Measurements from ENCODE around the gene HELZ.

HELZ gene

DNA sequence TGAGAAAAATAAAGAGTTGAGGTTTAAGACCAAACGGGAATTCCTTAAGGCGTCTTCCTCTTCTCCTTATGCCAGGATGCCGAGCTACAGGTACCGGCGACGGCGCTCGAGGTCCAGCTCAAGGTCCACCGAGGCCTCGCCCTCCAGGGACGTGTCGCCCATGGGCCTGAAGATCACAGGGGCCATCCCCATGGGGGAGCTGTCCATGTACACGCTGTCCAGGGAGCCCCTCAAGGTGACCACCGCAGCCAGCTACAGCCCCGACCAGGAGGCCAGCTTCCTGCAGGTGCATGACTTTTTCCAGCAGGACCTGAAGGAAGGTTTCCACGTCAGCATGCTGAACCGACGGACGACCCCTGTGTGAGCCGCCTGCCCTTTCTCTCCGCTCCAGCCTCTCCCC lies 214.4 kb downstream of the HELZ start:
- Histone ChIP-seq H3K9me2 (ENCODE audit: low read depth, low read length) (no peaks in the 10 kb centered on the region), H3K4me3 (ENCODE audit: low read depth, low read length, poor library complexity, severe bottlenecking) (no peak overlapping the region), H3K27me3 (ENCODE audit: insufficient read depth, low read length) (peaks cover 4% of the 10 kb centered on the region; the same call in 1 of the 2 replicates), H3K79me2 (ENCODE audit: insufficient read depth, low read length) (no peaks in the 10 kb centered on the region), H3K4me1 (ENCODE audit: insufficient read depth, low read length, severe bottlenecking) (no peaks in the 10 kb centered on the region), H3K27ac (ENCODE audit: low read depth, low read length, poor library complexity, severe bottlenecking) (no peak overlapping the region), H2AFZ (ENCODE audit: low read length) (no peak overlapping the region), H3K4me2 (ENCODE audit: low read length) (no peak overlapping the region), H3K36me3 (ENCODE audit: insufficient read depth, low read length) (no peaks in the 10 kb centered on the region), H3F3A (ENCODE audit: insufficient read depth, low read length) (no peaks in the 10 kb centered on the region), H3K9me3 (ENCODE audit: low read length) (no peaks in the 10 kb centered on the region), H3K9ac (ENCODE audit: low read length) (no peak overlapping the region), H4K20me1 (ENCODE audit: insufficient read depth, low read length) (no peaks in the 10 kb centered on the region)
- TF ChIP-seq, protein P1, sequence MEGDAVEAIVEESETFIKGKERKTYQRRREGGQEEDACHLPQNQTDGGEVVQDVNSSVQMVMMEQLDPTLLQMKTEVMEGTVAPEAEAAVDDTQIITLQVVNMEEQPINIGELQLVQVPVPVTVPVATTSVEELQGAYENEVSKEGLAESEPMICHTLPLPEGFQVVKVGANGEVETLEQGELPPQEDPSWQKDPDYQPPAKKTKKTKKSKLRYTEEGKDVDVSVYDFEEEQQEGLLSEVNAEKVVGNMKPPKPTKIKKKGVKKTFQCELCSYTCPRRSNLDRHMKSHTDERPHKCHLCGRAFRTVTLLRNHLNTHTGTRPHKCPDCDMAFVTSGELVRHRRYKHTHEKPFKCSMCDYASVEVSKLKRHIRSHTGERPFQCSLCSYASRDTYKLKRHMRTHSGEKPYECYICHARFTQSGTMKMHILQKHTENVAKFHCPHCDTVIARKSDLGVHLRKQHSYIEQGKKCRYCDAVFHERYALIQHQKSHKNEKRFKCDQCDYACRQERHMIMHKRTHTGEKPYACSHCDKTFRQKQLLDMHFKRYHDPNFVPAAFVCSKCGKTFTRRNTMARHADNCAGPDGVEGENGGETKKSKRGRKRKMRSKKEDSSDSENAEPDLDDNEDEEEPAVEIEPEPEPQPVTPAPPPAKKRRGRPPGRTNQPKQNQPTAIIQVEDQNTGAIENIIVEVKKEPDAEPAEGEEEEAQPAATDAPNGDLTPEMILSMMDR (IDR thresholded peaks at IDR 0.05; ENCODE audit: low read length), result no peak
- no peak for TF ChIP-seq EZH2 (IDR thresholded peaks at IDR 0.05; ENCODE audit: borderline replicate concordance, low read length)

DNA sequence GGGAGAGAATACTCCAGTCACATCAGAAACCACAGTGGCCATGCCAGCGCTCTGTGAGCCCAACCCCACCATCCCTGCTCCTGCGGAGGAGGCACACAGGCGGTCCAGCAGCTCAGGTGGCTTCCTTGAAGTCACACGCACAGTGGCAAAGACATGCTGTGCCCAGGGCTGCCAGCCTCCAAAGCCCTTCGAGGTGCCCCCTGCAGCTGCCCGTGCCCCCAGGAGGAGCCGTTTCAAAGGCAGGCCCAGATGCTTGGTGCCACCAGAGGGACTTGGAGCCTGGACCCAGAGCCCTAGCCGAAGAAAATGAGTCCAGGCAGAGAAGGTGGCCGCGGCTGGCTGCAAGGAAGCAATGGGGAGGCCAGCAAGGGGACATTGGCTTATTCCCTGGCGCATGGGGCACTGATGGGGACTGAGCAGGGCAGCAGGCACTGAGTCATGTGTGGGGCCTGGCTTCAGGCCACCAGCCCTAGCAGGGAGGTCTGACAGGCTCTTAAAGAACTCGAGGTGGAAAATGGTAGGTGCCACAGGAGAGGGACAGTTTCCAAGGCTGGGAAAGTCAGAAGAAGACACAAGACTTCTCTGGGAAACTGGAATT lies 217.9 kb downstream of the HELZ start:
- Histone ChIP-seq H4K20me1 (ENCODE audit: insufficient read depth, low read length) (no peaks in the 10 kb centered on the region), H3K27ac (ENCODE audit: low read depth, low read length, poor library complexity, severe bottlenecking) (no peak overlapping the region), H3K79me2 (ENCODE audit: insufficient read depth, low read length) (no peaks in the 10 kb centered on the region), H3K4me2 (ENCODE audit: low read length) (no peak overlapping the region), H3K4me1 (ENCODE audit: insufficient read depth, low read length, severe bottlenecking) (no peaks in the 10 kb centered on the region), H2AFZ (ENCODE audit: low read length) (no peak overlapping the region), H3K9me3 (ENCODE audit: low read length) (no peaks in the 10 kb centered on the region), H3K27me3 (ENCODE audit: insufficient read depth, low read length) (0 out of 2 replicates have a peak, but pooled peaks cover 4% of the 10 kb centered on the region), H3K9ac (ENCODE audit: low read length) (no peak overlapping the region), H3K36me3 (ENCODE audit: insufficient read depth, low read length) (no peaks in the 10 kb centered on the region), H3K4me3 (ENCODE audit: low read depth, low read length, poor library complexity, severe bottlenecking) (no peak overlapping the region), H3K9me2 (ENCODE audit: low read depth, low read length) (no peaks in the 10 kb centered on the region), H3F3A (ENCODE audit: insufficient read depth, low read length) (no peaks in the 10 kb centered on the region)
- TF ChIP-seq EZH2 (IDR thresholded peaks at IDR 0.05; ENCODE audit: borderline replicate concordance, low read length), result no peak
- TF ChIP-seq, protein P1 (IDR thresholded peaks at IDR 0.05; ENCODE audit: low read length), result no peak

GRCh38 chr17:67026341-67026740 lies 218.7 kb downstream of the HELZ start:
- Histone ChIP-seq H3K4me1 (ENCODE audit: insufficient read depth, low read length, severe bottlenecking) (no peaks in the 10 kb centered on the region), H3K4me3 (ENCODE audit: low read depth, low read length, poor library complexity, severe bottlenecking) (no peak overlapping the region), H3K4me2 (ENCODE audit: low read length) (no peak overlapping the region), H3K27ac (ENCODE audit: low read depth, low read length, poor library complexity, severe bottlenecking) (no peak overlapping the region), H3K9ac (ENCODE audit: low read length) (no peak overlapping the region), H3K79me2 (ENCODE audit: insufficient read depth, low read length) (no peaks in the 10 kb centered on the region), H2AFZ (ENCODE audit: low read length) (no peak overlapping the region), H4K20me1 (ENCODE audit: insufficient read depth, low read length) (no peaks in the 10 kb centered on the region), H3K27me3 (ENCODE audit: insufficient read depth, low read length) (0 out of 2 replicates have a peak, but pooled peaks cover 4% of the 10 kb centered on the region), H3K9me2 (ENCODE audit: low read depth, low read length) (no peaks in the 10 kb centered on the region), H3F3A (ENCODE audit: insufficient read depth, low read length) (no peaks in the 10 kb centered on the region), H3K36me3 (ENCODE audit: insufficient read depth, low read length) (no peaks in the 10 kb centered on the region), H3K9me3 (ENCODE audit: low read length) (no peaks in the 10 kb centered on the region)
- TF ChIP-seq, protein P1 (IDR thresholded peaks at IDR 0.05; ENCODE audit: low read length), result no peak
- no peak for TF ChIP-seq EZH2 (IDR thresholded peaks at IDR 0.05; ENCODE audit: borderline replicate concordance, low read length)

Measured in OCI-LY1 (cell line).